ENCODE results near the gene KCNT1. TPM values are rescaled to one million over a fixed set of nuclear protein-coding genes. Genes with fewer than 3 reads are reported as not detected.

Gene KCNT1
- total RNA-seq, 1 donor from 2014 or later: not detected

GRCh38 chr9:135773530-135774238 is 71.7 kb downstream of the KCNT1 start:
- Histone ChIP-seq H3K4me3 (ENCODE audit: low read depth, low read length) (no peak overlapping the region), H3K36me3 (ENCODE audit: control insufficient read depth, insufficient read depth, low read length) (no peaks in the 10 kb centered on the region), H3K27me3 (ENCODE audit: control insufficient read depth, insufficient read depth, low read length) (no peaks in the 10 kb centered on the region)
- no peak for TF ChIP-seq CTCF (IDR thresholded peaks at IDR 0.05; ENCODE audit: insufficient read depth, low read length, severe bottlenecking)
- DNase-seq (ENCODE audit: low read depth) (no peak), FAIRE-seq (no peak)

GRCh38 chr9:135774239-135774747 is 72.3 kb downstream of the KCNT1 start:
- Histone ChIP-seq H3K27me3 (ENCODE audit: control insufficient read depth, insufficient read depth, low read length) (no peaks in the 10 kb centered on the region), H3K36me3 (ENCODE audit: control insufficient read depth, insufficient read depth, low read length) (no peaks in the 10 kb centered on the region), H3K4me3 (ENCODE audit: low read depth, low read length) (no peak overlapping the region)
- no peak for DNase-seq (ENCODE audit: low read depth)
- no peak for TF ChIP-seq CTCF (IDR thresholded peaks at IDR 0.05; ENCODE audit: insufficient read depth, low read length, severe bottlenecking)
- FAIRE-seq: peak; percentile 98

- Histone ChIP-seq H3K36me3 (ENCODE audit: control insufficient read depth, insufficient read depth, low read length) (no peaks in the 10 kb centered on the region), H3K4me3 (ENCODE audit: low read depth, low read length) (no peak overlapping the region), H3K27me3 (ENCODE audit: control insufficient read depth, insufficient read depth, low read length) (no peaks in the 10 kb centered on the region)
- DNase-seq (ENCODE audit: low read depth) (no peak), FAIRE-seq (no peak)
- TF ChIP-seq CTCF (IDR thresholded peaks at IDR 0.05; ENCODE audit: insufficient read depth, low read length, severe bottlenecking): no peak
These were observed 73.0 kb downstream of the KCNT1 start for GRCh38 chr9:135774794-135775525.

GRCh38 chr9:135775911-135776310 is 73.9 kb downstream of the KCNT1 start:
- Histone ChIP-seq H3K36me3 (ENCODE audit: control insufficient read depth, insufficient read depth, low read length) (no peaks in the 10 kb centered on the region), H3K27me3 (ENCODE audit: control insufficient read depth, insufficient read depth, low read length) (no peaks in the 10 kb centered on the region), H3K4me3 (ENCODE audit: low read depth, low read length) (no peak overlapping the region)
- FAIRE-seq (no peak), DNase-seq (ENCODE audit: low read depth) (no peak)
- TF ChIP-seq CTCF (IDR thresholded peaks at IDR 0.05; ENCODE audit: insufficient read depth, low read length, severe bottlenecking): no peak

- Histone ChIP-seq H3K27me3 (ENCODE audit: control insufficient read depth, insufficient read depth, low read length) (no peaks in the 10 kb centered on the region), H3K36me3 (ENCODE audit: control insufficient read depth, insufficient read depth, low read length) (no peaks in the 10 kb centered on the region), H3K4me3 (ENCODE audit: low read depth, low read length) (no peak overlapping the region)
- no peak for TF ChIP-seq CTCF (IDR thresholded peaks at IDR 0.05; ENCODE audit: insufficient read depth, low read length, severe bottlenecking)
- FAIRE-seq (no peak), DNase-seq (ENCODE audit: low read depth) (no peak)
These were observed 75.1 kb downstream of the KCNT1 start for GRCh38 chr9:135776893-135777622.

Measured in bronchial epithelial cell (primary cell).